ENCODE data around the gene CTCFL.
"Not testable (repeated sequence)": the region's sequence is repeated elsewhere in the genome, so short reads cannot be mapped to it uniquely, and the experiment has no call there.

Gene CTCFL

DNA sequence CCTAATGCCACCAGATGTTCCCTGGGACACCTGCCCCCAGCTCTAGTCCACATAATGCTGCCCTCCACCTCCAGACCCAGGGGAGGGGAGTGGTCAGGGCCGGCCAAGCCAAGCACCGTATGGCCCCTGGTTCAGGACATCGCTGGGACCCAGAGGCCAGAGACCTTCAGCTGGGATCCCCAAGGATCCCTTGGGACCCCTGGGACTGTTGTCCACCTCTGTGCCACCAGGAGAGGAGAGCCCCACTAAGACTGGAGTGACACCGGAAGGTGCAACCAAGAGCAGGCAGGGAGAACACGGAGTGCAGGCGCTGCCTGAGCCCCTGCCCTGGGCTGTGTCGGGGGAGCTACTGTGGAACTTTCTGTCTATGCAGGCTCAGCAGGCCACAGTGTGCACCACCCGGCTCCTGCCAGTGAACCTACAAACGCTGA, 43.6 kb downstream of the CTCFL start:
- no peak for DNase-seq (ENCODE audit: low read depth, low spot score)

GRCh38 chr20:57480444-57481160, 44.3 kb downstream of the CTCFL start:
- no peak for DNase-seq (ENCODE audit: low read depth, low spot score)

DNA sequence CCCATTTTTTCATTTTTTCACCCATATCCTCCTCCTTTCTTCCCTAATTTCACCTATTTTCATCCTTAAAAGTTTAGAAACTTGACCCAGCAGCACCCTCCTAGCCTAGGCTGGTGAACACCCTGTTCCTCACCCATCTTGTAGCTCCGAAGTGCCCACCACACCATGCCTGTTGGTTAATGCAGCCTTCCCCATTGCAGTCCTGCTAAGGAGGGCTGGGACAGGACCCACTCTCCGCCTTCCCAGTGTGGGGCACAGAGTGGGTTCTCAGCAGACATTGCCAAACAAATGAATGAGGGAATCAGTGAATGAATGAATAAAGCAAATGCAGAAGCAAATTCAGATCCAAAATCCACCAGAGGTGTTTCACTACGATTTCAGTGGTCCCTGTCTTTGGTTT, 45.7 kb downstream of the CTCFL start:
- DNase-seq (ENCODE audit: low read depth, low spot score) = no peak

DNA sequence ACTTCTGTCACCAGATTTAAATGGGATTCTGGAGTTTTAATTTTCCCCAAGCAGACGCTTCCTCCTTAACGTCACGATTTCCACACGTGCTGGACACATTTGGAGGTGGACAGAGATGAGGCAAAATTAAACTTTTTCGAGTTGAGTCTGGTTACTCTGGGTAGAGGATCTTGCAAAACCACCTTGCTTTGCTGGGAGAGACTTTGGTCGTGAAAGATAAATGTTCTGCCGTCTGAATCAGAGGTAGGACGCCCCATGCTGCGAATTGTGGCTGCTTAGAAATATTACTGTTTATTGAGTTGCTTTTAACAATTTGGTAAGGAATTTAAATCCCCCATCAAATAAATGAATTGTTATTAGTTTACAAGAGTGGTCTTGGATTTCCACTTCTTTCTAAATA, 46.8 kb downstream of the CTCFL start:
- DNase-seq (ENCODE audit: low read depth, low spot score) = no peak

DNA sequence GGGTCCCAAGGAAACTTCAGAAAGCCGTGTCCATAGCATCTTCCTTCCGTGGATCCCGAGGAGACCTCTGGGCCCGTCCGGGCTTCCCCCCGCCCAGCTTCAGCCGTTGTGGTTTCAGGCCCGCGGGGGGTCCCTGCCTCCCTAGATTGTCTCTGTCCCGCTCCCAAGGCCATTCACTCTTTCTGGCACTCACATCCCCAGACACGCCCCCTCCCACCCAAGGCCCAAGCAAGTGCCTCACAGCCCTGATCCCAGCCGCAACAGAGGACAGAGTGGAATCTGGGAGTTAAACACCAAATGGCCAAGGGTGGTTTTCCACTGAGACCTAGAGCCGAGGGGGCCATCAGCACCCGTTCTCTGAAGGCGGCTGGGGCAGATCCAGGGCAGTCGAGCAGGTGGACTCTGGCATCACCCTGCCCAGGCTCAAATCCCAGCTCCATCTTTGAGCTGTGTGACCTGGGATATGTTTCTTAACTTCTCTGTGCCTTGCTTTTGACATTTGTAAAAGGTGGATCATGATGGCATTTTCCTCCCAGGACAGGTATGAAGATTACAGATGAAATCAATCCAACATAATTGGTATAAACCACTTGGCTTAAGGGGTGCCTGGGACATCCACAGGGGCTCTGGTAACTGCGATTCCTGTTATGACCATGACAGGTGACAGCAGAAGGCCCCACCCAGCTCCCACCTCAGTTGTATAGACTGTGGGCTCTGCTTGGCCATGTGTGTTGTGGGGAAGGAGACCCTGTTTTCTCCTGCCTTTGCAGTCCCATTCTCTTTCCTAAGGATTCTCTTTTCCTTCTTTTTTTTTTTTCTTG, 48.1 kb downstream of the CTCFL start:
- DNase-seq (ENCODE audit: low read depth, low spot score) = no peak

GRCh38 chr20:57476084-57476526, 48.8 kb downstream of the CTCFL start:
- DNase-seq (ENCODE audit: low read depth, low spot score) = no peak

- no peak for DNase-seq (ENCODE audit: low read depth, low spot score)
Measured at GRCh38 chr20:57475388-57476083, 49.4 kb downstream of the CTCFL start.

GRCh38 chr20:57474816-57475215, 50.1 kb downstream of the CTCFL start:
- DNase-seq (ENCODE audit: low read depth, low spot score) = no peak

DNA sequence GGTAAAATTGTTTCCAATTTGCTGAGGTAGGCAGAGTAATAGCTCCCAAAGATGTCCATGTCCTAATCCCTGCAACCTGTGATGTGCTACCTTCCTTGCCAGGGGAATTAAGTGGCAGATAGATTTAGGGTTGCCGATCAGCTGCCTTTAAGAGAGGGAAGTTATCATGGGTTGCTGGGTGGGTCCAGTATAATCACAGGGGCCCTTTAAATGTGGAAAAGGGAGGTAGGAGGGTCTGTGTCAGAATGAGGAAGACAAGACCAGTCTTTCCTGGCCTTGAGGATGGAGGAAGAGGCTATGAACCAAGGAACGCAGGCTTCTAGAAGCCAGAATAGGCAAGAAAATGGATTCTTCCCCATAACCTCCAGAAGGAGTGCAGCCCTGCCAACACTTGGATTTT, 50.7 kb downstream of the CTCFL start:
- no peak for DNase-seq (ENCODE audit: low read depth, low spot score)

DNA sequence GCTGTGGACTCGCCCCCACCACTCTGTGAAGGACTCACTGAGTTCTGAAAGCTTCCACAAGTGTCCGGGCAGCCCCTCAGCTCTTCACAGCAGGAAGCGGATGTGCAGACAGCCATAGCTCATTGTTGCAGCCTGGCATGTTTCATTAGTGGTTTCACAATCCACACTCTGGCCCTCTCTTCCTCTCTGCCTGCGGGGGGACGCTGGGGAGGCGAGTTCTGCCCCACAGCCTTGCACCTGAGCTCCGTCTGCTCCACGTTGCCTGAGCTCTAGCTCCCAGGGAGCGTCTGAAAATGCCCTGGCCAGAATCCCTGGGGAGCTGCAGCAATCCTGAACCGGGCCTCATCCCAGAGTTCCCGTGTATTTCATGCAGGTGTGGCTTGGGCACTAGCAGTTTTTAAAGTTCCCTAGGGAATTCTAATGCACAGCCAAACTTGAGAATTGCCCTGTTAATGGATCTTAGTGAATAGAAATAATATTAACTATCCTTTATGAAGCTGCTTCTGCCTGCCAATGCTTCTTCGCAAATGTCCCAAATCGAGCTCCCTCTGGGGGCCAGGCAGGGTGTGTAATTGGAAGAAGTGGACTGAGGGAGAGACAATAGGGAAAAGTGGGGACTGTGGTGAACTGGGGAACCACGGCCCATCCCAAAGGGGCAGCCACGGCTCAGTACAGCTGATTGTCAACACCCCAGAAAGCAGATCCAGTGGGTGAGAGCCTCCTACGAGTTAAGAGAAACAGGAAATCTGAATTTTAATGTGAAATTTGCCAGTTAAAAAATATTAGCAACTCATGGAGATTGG, 51.5 kb downstream of the CTCFL start:
- DNase-seq (ENCODE audit: low read depth, low spot score) = no peak

GRCh38 chr20:57472474-57472873, 52.5 kb downstream of the CTCFL start:
- not testable (repeated sequence) for DNase-seq (ENCODE audit: low read depth, low spot score)

- DNase-seq (ENCODE audit: low read depth, low spot score) = no peak
Measured at GRCh38 chr20:57471496-57472372, 53.2 kb downstream of the CTCFL start.

GRCh38 chr20:57470666-57471495, 54.1 kb downstream of the CTCFL start:
- DNase-seq (ENCODE audit: low read depth, low spot score) = no peak

GRCh38 chr20:57470212-57470522, 54.8 kb downstream of the CTCFL start:
- no peak for DNase-seq (ENCODE audit: low read depth, low spot score)

DNA sequence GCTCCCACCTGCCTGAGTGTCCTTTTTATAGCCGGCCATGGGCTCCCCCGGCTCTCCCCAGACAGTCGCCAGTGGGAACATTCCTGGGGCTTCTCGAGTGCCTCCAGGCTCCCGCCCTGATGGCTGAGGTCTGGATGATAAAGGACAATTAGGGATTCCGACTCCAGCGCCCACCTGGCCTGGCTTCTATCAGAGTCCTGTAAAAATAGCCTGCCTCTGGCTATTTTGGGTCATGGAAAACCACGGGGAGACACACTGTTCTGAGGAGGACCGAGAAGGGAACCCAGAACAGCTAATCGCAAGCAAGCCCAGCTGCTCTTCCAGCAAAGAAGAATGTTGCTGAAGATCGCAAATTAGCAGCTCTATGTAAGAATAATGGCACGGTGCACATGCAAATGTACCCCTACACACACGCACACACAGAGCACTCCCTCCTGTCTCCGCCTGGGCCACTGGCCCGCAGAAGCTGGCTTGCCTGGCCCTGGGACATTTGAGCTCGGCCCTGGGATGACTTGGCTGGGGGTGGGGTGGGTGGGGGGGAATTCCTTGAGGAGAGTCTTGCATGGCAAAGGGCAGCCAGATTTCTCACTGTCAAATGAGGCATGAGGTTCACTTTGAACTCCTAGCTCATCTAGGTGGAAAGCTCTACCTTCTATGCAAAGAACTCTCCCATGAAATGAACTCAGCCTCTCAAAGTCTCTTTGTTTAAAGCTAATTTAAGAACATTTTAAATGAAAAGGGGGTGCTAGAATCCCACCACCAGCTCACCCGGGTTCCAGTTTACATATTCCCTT, 55.3 kb downstream of the CTCFL start:
- no peak for DNase-seq (ENCODE audit: low read depth, low spot score)

DNA sequence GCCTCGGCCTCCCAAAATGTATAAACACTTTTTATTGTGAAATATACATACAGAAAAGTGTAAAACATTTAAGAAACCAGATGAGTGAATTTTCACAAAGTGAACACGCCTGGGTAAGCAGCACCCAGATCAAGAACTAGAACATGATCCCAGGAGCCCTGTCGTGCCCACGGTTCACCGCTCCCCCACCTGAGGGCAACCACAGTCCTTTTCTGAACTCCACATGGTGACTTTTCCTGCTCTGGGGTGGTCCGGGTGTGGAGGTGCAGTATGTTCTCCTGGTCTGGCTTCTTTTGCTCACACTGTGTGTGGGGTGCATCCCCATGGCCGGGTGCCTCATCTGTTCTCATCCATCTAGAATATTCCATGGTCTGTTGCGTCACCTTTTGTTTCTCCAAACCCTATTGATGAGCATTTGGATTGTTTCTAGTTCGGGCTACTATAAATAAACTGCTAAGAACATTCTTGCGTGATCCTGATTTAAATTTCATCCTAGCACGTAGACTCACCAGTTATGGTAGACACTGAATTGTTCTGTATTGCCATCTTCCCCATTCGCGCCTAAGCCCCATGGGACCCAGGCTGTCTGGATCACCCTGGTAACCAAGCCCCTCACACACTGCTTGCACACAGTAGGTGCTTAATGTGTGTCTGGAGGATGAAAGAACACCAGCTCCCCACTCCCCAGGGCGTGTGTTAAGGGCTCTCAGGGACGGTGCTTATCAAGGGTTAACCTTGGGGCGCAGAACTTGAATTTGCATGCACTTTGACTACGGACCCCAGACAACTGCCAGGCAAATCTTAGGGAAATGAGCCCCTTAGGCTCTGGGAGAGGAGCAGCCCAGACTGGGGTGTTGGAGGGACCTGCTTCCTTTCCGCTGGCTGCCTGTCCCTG, 56.2 kb downstream of the CTCFL start:
- no peak for DNase-seq (ENCODE audit: low read depth, low spot score)

DNA sequence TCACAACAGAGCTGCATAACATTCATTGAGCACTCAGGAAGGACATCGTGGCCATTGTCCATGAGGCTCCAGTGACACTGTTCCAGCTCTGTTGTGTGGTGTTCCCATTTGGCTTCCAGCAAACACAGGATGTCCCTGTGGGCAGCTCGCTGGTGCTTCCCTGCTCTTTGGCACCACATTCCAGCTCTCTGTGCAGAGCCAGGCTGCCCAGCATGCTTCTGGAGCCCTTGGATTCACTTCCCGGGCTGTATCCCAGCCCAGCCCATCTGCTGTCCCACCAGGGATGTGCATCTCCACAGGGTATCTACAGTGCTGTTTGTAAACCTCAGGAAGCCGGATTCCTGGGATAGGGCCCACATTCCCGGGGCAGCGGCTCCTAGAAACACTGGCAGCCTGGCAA, 57.2 kb downstream of the CTCFL start:
- no peak for DNase-seq (ENCODE audit: low read depth, low spot score)

GRCh38 chr20:57465943-57466342, 59.0 kb downstream of the CTCFL start:
- DNase-seq (ENCODE audit: low read depth, low spot score) = no peak
